ENCODE data around the gene MIER1.
A peak's percentile ranks its signal among the peaks of the same experiment; 100 is the strongest.

Gene MIER1

DNA sequence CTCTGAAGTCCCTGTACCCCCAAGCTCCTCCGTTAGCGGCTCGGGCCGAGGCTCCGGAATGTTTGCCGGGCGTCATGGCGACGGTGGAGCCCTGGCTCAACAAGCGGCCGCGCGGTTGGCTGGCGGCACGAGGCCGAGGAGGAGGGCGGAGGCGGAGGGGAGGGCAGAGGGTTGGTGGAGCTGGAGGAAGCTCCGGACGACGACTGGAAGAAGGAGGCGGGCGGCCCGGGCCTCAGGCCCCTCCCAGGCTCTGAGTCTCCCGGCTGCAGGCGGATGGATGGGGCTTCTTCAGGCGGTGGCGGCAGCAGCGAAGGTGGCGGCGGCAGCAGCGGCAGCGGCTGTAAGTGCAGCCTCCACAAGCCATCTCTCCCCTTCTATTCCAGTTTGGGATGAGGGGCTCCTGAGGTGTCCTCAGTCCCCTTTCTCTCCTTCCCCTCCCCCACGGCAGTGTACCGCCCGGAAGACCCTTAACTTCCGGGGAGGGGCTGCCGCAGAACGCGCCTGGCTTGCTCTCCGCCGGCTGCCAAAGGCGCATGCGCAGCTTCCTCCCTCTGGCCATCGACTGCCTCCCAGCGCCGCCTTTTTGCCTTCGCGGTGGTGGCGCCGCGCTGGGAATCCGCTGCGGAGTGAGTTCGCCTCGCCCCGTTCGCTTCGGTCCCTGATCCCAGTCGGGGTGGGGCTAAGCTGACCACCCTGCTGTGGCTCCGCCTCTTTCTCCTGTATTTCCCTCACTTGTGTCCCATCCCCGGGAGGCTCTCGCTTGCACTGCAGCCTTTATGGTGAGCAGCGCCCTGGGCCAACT is at the start of gene MIER1, which contains the start of gene DNAI4:
Gene MIER1 (plus strand): TSS at position 235 of the 802 bp plus-strand sequence. CDS start 39 bp downstream, at position 274.
Gene DNAI4 (minus strand): TSS at position 101 of the 802 bp plus-strand sequence. CDS start 25 bp downstream, at position 76.
- Histone ChIP-seq H3K9ac (ENCODE audit: low read depth, low read length) (peak within 1 kb of the TSS; percentile 70), H3K9me3 (ENCODE audit: insufficient read depth, low read length, severe bottlenecking) (peaks cover 2% of the 10 kb centered on the region), H3K27me3 (ENCODE audit: insufficient read depth, low read length, poor library complexity) (no peaks in the 10 kb centered on the region), H4K20me1 (ENCODE audit: insufficient read depth, low read length) (no peaks in the 10 kb centered on the region; the same call in 1 of the 2 replicates), H3K4me3 (ENCODE audit: low read depth in 1 of 2, low read length in 2 of 2) (peak within 1 kb of the TSS; percentile 43 to 68), H3K4me2 (ENCODE audit: insufficient read depth, low read length) (peak within 1 kb of the TSS; percentile 79), H2AFZ (ENCODE audit: low read depth, low read length) (peak within 1 kb of the TSS; percentile 80), H3K4me1 (ENCODE audit: insufficient read depth, low read length) (peaks cover 59% of the 10 kb centered on the region), H3K27ac (ENCODE audit: low read length) (peak within 1 kb of the TSS; percentile 99), H3K79me2 (ENCODE audit: insufficient read depth, low read length) (peaks cover 61% of the 10 kb centered on the region), H3K36me3 (ENCODE audit: insufficient read depth, low read length) (peaks cover 5% of the 10 kb centered on the region; the same call in 1 of the 2 replicates)
- TF ChIP-seq, protein P1, sequence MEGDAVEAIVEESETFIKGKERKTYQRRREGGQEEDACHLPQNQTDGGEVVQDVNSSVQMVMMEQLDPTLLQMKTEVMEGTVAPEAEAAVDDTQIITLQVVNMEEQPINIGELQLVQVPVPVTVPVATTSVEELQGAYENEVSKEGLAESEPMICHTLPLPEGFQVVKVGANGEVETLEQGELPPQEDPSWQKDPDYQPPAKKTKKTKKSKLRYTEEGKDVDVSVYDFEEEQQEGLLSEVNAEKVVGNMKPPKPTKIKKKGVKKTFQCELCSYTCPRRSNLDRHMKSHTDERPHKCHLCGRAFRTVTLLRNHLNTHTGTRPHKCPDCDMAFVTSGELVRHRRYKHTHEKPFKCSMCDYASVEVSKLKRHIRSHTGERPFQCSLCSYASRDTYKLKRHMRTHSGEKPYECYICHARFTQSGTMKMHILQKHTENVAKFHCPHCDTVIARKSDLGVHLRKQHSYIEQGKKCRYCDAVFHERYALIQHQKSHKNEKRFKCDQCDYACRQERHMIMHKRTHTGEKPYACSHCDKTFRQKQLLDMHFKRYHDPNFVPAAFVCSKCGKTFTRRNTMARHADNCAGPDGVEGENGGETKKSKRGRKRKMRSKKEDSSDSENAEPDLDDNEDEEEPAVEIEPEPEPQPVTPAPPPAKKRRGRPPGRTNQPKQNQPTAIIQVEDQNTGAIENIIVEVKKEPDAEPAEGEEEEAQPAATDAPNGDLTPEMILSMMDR (IDR thresholded peaks at IDR 0.05; ENCODE audit: borderline replicate concordance, extremely low read depth, low read length, poor library complexity, severe bottlenecking): peak; percentile 24
- no peak for TF ChIP-seq EZH2 (IDR thresholded peaks at IDR 0.05; ENCODE audit: borderline replicate concordance, low read depth, low read length, severe bottlenecking)
- DNase-seq (peak; percentile 96), ATAC-seq (ENCODE audit: insufficient read depth, low read depth) (peak; percentile 93)

DNA sequence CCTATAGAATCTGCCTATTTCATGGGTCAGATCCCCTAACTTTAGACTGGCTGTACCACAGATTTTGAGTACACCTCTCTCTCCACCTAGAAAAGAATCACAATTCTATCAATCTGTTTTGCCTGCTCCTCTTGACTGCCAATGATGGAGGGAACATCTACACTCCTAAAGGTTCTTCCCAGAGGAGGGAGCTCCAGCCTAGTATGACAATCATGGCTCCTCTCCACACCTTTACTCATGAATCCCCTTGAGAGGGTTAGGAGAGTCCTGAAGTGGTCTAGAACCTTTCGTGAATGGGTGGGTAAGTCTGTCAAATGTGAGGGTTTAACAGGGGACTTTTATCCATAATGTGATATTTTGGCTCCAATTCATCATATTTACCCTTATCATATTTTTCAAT is 48.1 kb upstream of the MIER1 start:
- Histone ChIP-seq H3K4me1 (ENCODE audit: insufficient read depth, low read length) (no peaks in the 10 kb centered on the region), H3K9me3 (ENCODE audit: insufficient read depth, low read length, severe bottlenecking) (no peaks in the 10 kb centered on the region), H2AFZ (ENCODE audit: low read depth, low read length) (no peak overlapping the region), H3K79me2 (ENCODE audit: insufficient read depth, low read length) (no peaks in the 10 kb centered on the region), H3K27me3 (ENCODE audit: insufficient read depth, low read length, poor library complexity) (no peaks in the 10 kb centered on the region), H3K4me3 (ENCODE audit: low read depth in 1 of 2, low read length in 2 of 2) (no peak overlapping the region), H3K9ac (ENCODE audit: low read depth, low read length) (no peak overlapping the region), H3K4me2 (ENCODE audit: insufficient read depth, low read length) (no peak overlapping the region), H3K27ac (ENCODE audit: low read length) (no peak overlapping the region), H4K20me1 (ENCODE audit: insufficient read depth, low read length) (no peaks in the 10 kb centered on the region), H3K36me3 (ENCODE audit: insufficient read depth, low read length) (no peaks in the 10 kb centered on the region)
- ATAC-seq (ENCODE audit: insufficient read depth, low read depth): no peak
- TF ChIP-seq, protein P1 (IDR thresholded peaks at IDR 0.05; ENCODE audit: borderline replicate concordance, extremely low read depth, low read length, poor library complexity, severe bottlenecking): no peak
- no peak for TF ChIP-seq EZH2 (IDR thresholded peaks at IDR 0.05; ENCODE audit: borderline replicate concordance, low read depth, low read length, severe bottlenecking)
- DNase-seq: no peak

DNA sequence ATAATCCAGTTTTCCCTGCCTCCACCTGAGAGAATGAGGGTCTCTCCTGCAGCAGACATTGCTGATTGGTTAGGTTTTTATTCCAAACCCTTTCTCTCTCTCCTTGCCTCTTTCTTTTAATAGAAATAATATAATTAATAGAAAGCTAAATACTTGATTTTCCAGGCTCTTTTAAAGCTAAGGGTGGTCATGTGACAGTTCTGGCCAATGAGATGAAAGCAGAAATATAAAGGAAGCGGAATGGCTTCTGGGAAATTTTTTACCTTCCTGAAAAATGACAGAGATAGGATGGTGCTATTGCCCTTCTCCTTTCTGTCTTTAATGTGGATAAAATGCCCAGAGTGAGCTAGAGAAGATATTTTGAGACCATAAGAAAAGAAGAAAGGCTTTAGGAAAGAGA is 35.8 kb upstream of the MIER1 start:
- Histone ChIP-seq H3K27me3 (ENCODE audit: insufficient read depth, low read length, poor library complexity) (no peaks in the 10 kb centered on the region), H3K4me3 (ENCODE audit: low read depth in 1 of 2, low read length in 2 of 2) (no peak overlapping the region), H3K4me1 (ENCODE audit: insufficient read depth, low read length) (no peaks in the 10 kb centered on the region), H2AFZ (ENCODE audit: low read depth, low read length) (no peak overlapping the region), H4K20me1 (ENCODE audit: insufficient read depth, low read length) (no peaks in the 10 kb centered on the region), H3K27ac (ENCODE audit: low read length) (no peak overlapping the region), H3K4me2 (ENCODE audit: insufficient read depth, low read length) (no peak overlapping the region), H3K79me2 (ENCODE audit: insufficient read depth, low read length) (no peaks in the 10 kb centered on the region), H3K9ac (ENCODE audit: low read depth, low read length) (no peak overlapping the region), H3K36me3 (ENCODE audit: insufficient read depth, low read length) (no peaks in the 10 kb centered on the region), H3K9me3 (ENCODE audit: insufficient read depth, low read length, severe bottlenecking) (no peaks in the 10 kb centered on the region)
- DNase-seq (no peak), ATAC-seq (ENCODE audit: insufficient read depth, low read depth) (no peak)
- TF ChIP-seq EZH2 (IDR thresholded peaks at IDR 0.05; ENCODE audit: borderline replicate concordance, low read depth, low read length, severe bottlenecking): no peak
- TF ChIP-seq, protein P1 (IDR thresholded peaks at IDR 0.05; ENCODE audit: borderline replicate concordance, extremely low read depth, low read length, poor library complexity, severe bottlenecking): no peak

All from DND-41 (cell line).